NCI-H1417 treated with DMSO at 0.1 percent for 48 hours (cell line): Measurements from ENCODE around the gene SYT12.
"Not testable (repeated sequence)": the region's sequence is repeated elsewhere in the genome, so short reads cannot be mapped to it uniquely, and the experiment has no call there.

ENCODE experiments used
- DNase-seq: peaks from one replicate; lab custom pipeline; 2025; lab: John Stamatoyannopoulos, UW

SYT12 gene

DNA sequence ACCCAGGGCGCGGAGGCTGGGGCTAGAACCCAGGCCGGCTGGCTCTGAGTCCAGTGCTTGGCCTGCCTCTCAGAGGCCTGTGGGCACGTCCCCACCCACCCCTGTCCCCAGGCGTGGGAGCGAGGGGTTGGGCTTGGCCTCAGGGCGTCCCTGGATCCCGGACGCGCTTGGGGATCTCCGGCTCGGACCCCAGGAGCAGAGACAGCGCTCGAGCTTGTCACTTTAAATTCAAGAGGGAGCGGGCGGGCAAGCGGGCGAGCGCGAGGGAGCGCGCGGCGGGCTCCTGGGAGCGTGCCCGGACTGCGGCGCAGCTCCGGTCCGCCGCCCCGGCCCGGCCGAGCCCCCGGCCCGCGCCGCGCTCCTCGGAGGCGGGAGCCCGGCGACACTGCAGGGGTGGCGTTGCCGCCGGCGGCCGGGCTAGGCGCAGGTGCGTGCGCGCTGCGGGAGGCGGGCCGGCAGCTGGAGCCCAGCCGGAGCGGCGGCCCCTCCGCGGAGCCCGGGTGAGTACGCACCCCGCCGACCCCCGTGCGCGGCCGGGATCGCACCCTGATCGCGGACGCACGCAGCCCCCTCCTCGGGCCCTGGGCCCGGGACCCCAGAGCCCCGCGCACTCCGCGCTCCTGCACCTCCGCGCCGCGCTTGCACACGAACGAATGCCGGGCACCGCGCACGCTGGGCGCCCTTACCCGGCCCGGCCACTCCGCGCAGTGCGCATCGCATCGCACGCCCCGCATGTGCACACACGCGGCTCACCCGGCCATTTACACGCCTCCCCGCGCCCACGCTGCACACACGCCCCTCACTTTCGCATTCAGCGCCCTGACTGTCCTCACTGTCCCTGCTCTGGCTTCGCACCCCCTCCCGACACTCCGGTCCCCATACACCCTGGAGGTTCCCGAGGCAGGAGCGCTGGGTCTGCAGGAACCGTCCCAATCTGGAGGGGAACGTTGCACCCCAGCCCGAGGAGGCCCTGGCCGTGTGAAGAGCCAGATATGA is at the start of gene SYT12:
SYT12 (plus strand) TSS at position 174 of the 996 bp plus-strand sequence. CDS start 7,011 bp downstream, outside the sequence.
- no peak for DNase-seq

GRCh38 chr11:66973956-66974580 is 48.9 kb upstream of the SYT12 start:
- DNase-seq: no peak

DNA sequence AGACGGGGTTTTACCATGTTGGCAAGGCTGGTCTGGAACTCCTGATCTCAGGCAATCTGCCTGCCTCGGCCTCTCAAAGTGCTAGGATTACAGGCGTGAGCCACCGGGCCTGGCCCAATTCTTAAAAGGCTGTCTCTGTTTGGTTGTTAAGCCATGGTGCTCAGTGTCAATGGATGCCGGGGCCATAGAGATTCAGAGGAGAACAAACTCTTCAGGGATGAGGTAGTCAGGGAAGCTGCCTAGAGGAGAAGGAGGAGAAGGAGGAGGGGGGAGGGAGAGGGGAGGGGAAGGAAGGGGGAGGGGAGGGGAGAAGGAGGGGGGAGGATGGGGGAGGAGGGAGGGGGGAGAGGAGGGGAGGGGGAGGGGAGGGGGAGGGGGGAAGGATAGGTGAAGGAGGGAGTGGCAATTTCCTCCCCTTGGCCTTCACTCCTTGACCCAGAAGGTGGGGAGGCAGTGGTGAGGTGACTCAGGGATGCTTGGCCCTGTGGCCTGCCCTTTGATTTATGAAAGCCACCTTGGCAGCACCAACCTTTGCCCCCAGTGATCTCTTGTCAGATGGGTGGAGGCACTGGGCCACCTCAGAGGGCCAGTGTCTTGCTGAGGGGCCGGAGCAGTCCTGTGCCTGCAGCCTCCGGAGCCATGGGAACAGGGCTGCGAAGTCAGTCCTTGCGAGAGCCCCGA is 48.1 kb upstream of the SYT12 start, which contains the start of gene C11orf86:
C11orf86 (plus strand) TSS at position 581 of the 681 bp plus-strand sequence; CDS start at position 640, 59 bp downstream.
- DNase-seq: no peak

- no peak for DNase-seq
These were observed 47.4 kb upstream of the SYT12 start for GRCh38 chr11:66975405-66976027.

- no peak for DNase-seq
These were observed 46.9 kb upstream of the SYT12 start for GRCh38 chr11:66976028-66976467.

- no peak for DNase-seq
These were observed 46.0 kb upstream of the SYT12 start for GRCh38 chr11:66976925-66977324.

GRCh38 chr11:66978229-66978628 is 44.7 kb upstream of the SYT12 start:
- no peak for DNase-seq

GRCh38 chr11:66978717-66979116 is 44.2 kb upstream of the SYT12 start:
- no peak for DNase-seq

GRCh38 chr11:66979336-66979980 is 43.5 kb upstream of the SYT12 start:
- no peak for DNase-seq

DNA sequence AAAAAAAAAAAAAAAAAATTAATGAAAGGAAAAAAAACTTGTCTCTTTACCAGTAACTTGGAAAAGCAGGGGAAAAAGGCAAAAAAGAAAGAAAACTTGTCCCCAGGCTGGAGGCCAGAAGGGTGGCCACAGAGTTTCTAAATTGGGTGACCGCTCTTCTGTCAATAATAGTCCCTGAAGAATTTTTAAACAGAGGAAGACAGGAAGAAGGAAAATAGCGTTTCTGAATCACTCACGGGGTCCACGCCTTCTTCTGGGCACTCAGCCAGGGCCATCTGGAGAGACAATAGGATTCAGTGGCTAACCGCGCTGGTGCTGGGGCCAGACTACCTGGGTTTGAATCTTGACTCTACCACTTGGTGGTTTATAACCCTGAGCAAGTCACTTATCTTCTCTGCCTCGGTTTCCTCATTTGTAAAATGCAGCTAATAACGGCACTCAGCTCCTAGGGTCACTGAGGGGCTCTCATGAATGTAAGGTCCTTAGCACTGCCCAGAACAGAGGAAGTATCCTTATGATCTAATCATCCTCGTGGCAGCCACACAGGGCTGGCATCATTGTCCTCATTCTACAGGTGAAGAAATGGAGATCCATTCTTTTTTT is 40.9 kb upstream of the SYT12 start:
- no peak for DNase-seq

DNA sequence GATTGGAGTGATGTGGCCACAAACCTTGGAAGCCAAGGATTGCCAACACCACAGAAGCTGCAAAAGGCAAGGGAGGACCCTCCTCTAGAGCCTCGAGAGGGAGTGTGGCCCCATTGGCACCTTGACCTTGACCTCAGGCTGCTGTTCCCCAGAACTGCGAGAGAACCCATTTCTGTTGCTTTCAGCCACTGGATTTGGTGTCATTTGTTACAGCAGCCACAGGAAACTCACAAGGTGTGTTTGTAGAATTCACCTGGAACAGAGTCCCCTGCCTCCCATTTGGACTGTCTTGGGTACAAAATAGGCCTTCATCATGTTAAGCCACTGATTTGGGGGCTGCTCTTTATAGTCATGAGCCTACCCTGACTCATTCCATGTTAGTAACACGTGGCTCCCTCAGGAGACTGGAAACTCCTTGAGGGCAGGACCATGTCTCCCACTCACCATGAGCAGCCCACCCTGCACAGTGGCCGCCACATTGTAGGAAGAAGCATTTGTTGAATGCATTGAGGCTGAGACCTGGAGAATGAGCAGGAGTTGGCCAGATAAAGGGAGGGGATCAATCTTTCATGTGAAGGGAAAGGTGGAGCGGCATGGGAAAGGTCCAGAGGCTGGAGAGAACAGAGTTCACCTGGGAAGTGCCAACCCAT is 39.5 kb upstream of the SYT12 start:
- no peak for DNase-seq

GRCh38 chr11:66985508-66986177 is 37.3 kb upstream of the SYT12 start:
- no peak for DNase-seq

DNA sequence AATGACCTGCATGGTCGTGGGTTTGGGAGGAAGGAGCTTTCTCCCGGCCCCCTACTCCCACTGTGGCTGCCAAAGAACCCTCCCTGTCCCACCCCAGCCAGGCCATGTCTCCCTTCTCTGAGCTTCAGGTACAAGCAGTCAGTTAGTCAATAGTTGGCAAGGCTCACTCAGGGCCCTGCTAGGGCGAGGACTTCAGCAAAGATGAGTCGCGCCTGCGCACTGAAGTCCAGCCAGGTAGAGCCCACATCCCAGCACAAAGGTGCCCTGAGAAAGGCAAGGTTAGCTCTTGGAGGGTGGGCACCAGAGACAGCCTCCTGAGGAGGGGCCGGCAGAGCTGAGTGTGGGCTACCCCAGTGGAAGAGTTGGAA is 36.8 kb upstream of the SYT12 start:
- no peak for DNase-seq

- no peak for DNase-seq
These were observed 35.7 kb upstream of the SYT12 start for GRCh38 chr11:66987158-66987620.

DNA sequence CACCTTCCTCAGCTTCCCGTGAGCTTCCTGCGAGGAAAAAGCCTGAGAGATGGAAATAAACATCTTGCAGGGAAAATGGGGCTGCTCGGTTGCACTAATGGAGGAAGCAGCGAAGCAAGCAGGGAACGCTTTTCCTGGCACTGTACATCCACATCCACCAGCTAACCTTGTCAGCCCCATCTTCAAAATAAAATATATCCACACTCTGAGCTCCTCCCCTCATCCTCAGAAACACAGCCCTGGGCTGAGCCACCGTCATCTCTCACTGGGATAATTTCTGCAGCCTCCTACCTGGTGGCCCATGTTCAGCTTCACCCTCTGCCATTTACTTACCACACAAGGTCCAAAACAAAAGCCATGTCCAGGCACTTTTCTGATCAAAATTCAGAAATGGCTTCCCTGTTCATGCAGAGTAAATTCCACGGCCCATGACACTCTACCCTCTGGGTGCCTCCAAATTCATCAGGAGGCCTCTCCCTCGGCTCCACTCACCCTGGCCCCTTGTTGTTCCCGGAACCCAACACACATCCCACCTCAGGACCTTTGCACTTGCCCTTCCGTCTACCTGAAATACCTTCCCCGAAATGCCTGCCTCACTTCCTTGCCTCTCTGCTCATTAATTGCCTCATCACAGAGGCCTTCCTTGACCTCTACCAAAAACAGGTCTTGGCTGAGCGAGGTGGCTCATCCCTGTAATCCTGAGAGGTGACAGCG is 34.9 kb upstream of the SYT12 start:
- DNase-seq: no peak

- DNase-seq: not testable (repeated sequence)
These were observed 34.2 kb upstream of the SYT12 start for GRCh38 chr11:66988741-66989140.

DNA sequence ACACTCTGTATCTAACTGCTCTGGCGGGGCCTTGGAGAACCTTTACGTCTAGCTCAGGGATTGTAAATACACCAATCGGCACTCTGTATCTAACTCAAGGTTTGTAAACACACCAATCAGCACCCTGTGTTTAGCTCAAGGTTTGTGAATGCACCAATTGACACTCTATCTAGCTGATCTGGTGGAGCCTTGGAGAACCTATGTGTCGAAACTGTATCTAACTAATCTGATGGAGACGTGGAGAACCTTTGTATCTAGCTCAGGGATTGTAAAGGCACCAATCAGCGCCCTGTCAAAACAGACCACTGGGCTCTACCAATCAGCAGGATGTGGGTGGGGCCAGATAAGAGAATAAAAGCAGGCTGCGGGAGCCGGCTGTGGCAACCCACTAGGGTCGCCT is 33.6 kb upstream of the SYT12 start:
- DNase-seq: not testable (repeated sequence)

DNA sequence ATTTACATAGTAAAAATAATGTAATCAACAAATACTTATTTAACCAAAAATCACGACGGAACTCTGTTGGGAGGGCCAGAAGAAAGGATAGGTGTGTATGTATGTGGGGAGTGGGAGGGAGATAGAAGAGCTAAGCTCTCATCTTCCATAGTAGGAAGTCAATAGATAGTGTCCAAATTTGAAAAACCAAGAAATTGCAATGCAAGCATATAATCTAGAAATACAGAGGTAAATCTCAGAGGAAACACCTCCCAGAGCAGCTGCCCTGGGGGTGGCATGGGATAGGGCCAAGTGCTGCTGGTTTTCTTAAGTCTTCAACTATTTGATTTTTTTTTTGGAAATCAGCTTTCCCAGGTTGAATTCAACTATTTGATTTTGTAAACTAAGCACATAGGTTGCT is 30.9 kb upstream of the SYT12 start:
- DNase-seq: no peak

GRCh38 chr11:66996609-66997273 is 26.2 kb upstream of the SYT12 start:
- no peak for DNase-seq
